Hepatocyte (in vitro differentiated cells): ENCODE data around the gene CEP95. TPM values are rescaled to one million over a fixed set of nuclear protein-coding genes. Genes with fewer than 3 reads are reported as not detected.
"Not testable (repeated sequence)": the region's sequence is repeated elsewhere in the genome, so short reads cannot be mapped to it uniquely, and the experiment has no call there.

Source experiments
- DNase-seq: peaks from one replicate; pipeline ENCODE4 v3.0.0-alpha.2; 2016; ENCODE audit warnings: low spot score
- H2AFZ ChIP-seq: fragments of 200-600 bp; sonication (generic); 2 replicates; pipeline ENCODE4 v1.6.0; 2016; ENCODE audit warnings: antibody characterized with exemption, mild to moderate bottlenecking
- H3K27ac ChIP-seq: fragments of 200-600 bp; sonication (generic); 2 replicates; pipeline ENCODE4 v1.5.1; 2016; ENCODE audit warnings: mild to moderate bottlenecking
- H3K27me3 ChIP-seq: fragments of 200-600 bp; sonication (generic); 2 replicates; pipeline ENCODE4 v1.6.1; 2016
- H3K36me3 ChIP-seq: fragments of 200-600 bp; sonication (generic); replicated peaks from 2 replicates; pipeline ENCODE4 v1.5.1; 2016; ENCODE audit warnings: low read depth; ENCODE audit not compliant: insufficient read depth
- H3K4me1 ChIP-seq: fragments of 200-600 bp; sonication (generic); 2 replicates; pipeline ENCODE4 v1.5.1; 2016; ENCODE audit warnings: mild to moderate bottlenecking, moderate library complexity; ENCODE audit not compliant: insufficient read depth
- H3K4me2 ChIP-seq: fragments of 200-600 bp; sonication (generic); 2 replicates; pipeline ENCODE4 v1.6.0; 2016
- H3K4me3 ChIP-seq: fragments of 200-600 bp; sonication (generic); 2 replicates; pipeline ENCODE4 v1.5.1; 2016; ENCODE audit warnings: mild to moderate bottlenecking
- H3K79me2 ChIP-seq: fragments of 200-600 bp; sonication (generic); 2 replicates; pipeline ENCODE4 v1.6.0; 2017; ENCODE audit warnings: mild to moderate bottlenecking
- H3K9me2 ChIP-seq: fragments of 200-600 bp; sonication (generic); replicated peaks from 2 replicates; pipeline ENCODE4 v1.6.0; 2017; ENCODE audit warnings: mild to moderate bottlenecking; ENCODE audit not compliant: insufficient read depth
- H3K9me3 ChIP-seq: fragments of 200-600 bp; sonication (generic); 2 replicates; pipeline ENCODE4 v1.5.1; 2016; ENCODE audit warnings: low read depth, mild to moderate bottlenecking
- H4K20me1 ChIP-seq: fragments of 200-600 bp; sonication (generic); 2 replicates; pipeline ENCODE4 v1.6.0; 2016; ENCODE audit warnings: mild to moderate bottlenecking; ENCODE audit not compliant: insufficient read depth, poor library complexity, severe bottlenecking
- EZH2 ChIP-seq: fragments of 200-600 bp; sonication (generic); IDR thresholded peaks from 2 replicates; pipeline ENCODE4 v1.6.1; 2016; ENCODE audit warnings: antibody characterized with exemption, mild to moderate bottlenecking, borderline replicate concordance
- EZH2phosphoT487 ChIP-seq: fragments of 200-600 bp; sonication (generic); IDR thresholded peaks from one replicate; pipeline ENCODE4 v1.6.1; 2018; ENCODE audit warnings: antibody characterized with exemption, mild to moderate bottlenecking, low read depth, moderate library complexity; ENCODE audit not compliant: unreplicated experiment, severe bottlenecking
- WGBS: methylation state at CpG from one replicate; pipeline ENCODE4 v1.1.6; 2016; ENCODE audit warnings: low lambda C conversion rate; ENCODE audit errors: missing lambda C conversion rate; 5-methylcytosine and 5-hydroxymethylcytosine counted together
- polyA plus RNA-seq: library from polyadenylated mRNA; unstranded; fragments of >200 nt; fragmentation: Nextera tagmentation; extraction: Ambion mirVana; gene quantifications from 2 replicates; pipeline ENCODE4 v1.2.1, GENCODE V29; 2016
- total RNA-seq: library from RNA; depleted of rRNA; stranded (reverse); fragments of >200 nt; gene quantifications from 2 replicates; pipeline ENCODE4 v1.2.3, GENCODE V29; 2014
- TF ChIP-seq, protein P1 (sequence below): fragments of 200-600 bp; sonication (generic); IDR thresholded peaks from 2 replicates; pipeline ENCODE4 v1.5.1; 2016; ENCODE audit warnings: antibody characterized with exemption, mild to moderate bottlenecking; ENCODE audit not compliant: poor library complexity

CEP95 gene
- total and polyA plus RNA-seq, 2 experiments from 2014 or later: 25.8 to 42.8 TPM

GRCh38 chr17:64466019-64466735 lies 40.6 kb upstream of the CEP95 start:
- Histone ChIP-seq H3K9me3 (no peaks in the 10 kb centered on the region), H2AFZ (no peak overlapping the region), H3K27me3 (no peaks in the 10 kb centered on the region), H3K4me1 (no peaks in the 10 kb centered on the region), H3K79me2 (no peaks in the 10 kb centered on the region), H3K36me3 (no peaks in the 10 kb centered on the region), H3K4me3 (no peak overlapping the region), H4K20me1 (no peaks in the 10 kb centered on the region), H3K4me2 (no peak overlapping the region), H3K27ac (no peak overlapping the region), H3K9me2 (no peaks in the 10 kb centered on the region)
- whole genome bisulfite sequencing: 72% methylated on average over 9 of the region's 9 CpGs
- TF ChIP-seq, protein P1, sequence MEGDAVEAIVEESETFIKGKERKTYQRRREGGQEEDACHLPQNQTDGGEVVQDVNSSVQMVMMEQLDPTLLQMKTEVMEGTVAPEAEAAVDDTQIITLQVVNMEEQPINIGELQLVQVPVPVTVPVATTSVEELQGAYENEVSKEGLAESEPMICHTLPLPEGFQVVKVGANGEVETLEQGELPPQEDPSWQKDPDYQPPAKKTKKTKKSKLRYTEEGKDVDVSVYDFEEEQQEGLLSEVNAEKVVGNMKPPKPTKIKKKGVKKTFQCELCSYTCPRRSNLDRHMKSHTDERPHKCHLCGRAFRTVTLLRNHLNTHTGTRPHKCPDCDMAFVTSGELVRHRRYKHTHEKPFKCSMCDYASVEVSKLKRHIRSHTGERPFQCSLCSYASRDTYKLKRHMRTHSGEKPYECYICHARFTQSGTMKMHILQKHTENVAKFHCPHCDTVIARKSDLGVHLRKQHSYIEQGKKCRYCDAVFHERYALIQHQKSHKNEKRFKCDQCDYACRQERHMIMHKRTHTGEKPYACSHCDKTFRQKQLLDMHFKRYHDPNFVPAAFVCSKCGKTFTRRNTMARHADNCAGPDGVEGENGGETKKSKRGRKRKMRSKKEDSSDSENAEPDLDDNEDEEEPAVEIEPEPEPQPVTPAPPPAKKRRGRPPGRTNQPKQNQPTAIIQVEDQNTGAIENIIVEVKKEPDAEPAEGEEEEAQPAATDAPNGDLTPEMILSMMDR: no peak
- no peak for TF ChIP-seq EZH2
- TF ChIP-seq EZH2phosphoT487: no peak
- DNase-seq: no peak

GRCh38 chr17:64466834-64467233 lies 39.9 kb upstream of the CEP95 start:
- H3K27ac ChIP-seq, H3K9me2 ChIP-seq, H3K4me2 ChIP-seq, H3K4me3 ChIP-seq, H3K36me3 ChIP-seq, H4K20me1 ChIP-seq, DNase-seq, H3K9me3 ChIP-seq, H3K79me2 ChIP-seq, H3K4me1 ChIP-seq, H2AFZ ChIP-seq, H3K27me3 ChIP-seq: not testable (repeated sequence)
- WGBS: 82% methylated on average over 1 of the region's 1 CpG

DNA sequence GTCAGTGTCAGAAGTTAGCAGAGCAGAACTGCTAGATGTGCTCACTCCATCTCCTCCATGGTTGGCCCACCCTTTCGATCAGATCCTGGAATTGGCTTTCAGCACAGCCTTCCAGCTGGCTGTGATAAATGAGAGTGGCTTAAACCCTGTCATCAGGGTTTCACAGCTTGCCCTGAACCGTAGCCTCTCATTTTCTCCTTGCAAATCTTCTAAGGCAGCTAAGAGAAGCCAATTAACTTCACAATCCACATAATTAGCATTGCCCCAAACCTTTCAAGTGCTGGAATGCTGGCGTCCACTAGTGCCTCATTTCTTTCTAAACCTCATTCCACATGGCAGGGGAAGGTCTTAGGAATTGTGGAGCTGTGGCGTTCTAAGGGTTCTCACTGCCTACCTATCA lies 36.2 kb upstream of the CEP95 start:
- Histone ChIP-seq H3K27me3 (no peaks in the 10 kb centered on the region), H3K4me2 (no peak overlapping the region), H3K9me2 (no peaks in the 10 kb centered on the region), H3K79me2 (no peaks in the 10 kb centered on the region), H2AFZ (no peak overlapping the region), H4K20me1 (no peaks in the 10 kb centered on the region), H3K36me3 (no peaks in the 10 kb centered on the region), H3K27ac (no peak overlapping the region), H3K9me3 (no peaks in the 10 kb centered on the region), H3K4me3 (no peak overlapping the region), H3K4me1 (no peaks in the 10 kb centered on the region)
- TF ChIP-seq EZH2 (no peak), EZH2phosphoT487 (no peak)
- TF ChIP-seq, protein P1: no peak
- DNase-seq: no peak
- 57% methylated on average over 4 of the region's 4 CpGs for WGBS

DNA sequence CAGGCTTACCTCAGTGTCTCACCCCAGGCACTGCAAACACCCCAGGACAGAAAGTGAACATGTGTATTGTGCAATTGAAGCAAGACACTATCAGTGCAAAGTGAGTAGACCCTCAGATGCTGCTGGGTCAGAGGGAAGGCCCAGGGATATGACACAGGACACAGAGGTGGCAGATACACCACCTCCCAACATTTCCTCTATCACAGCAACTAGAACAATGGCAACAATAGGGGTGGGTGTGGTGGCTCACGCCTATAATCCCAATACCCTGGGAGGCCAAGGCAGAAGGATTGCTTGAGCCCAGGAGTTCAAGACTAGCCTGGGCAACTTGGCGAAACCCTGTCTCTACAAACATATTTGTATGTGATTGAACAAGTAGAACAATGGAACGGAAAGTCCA lies 35.3 kb upstream of the CEP95 start:
- Histone ChIP-seq H3K27ac (no peak overlapping the region), H3K9me3 (no peaks in the 10 kb centered on the region), H3K36me3 (no peaks in the 10 kb centered on the region), H3K27me3 (no peaks in the 10 kb centered on the region), H4K20me1 (no peaks in the 10 kb centered on the region), H3K9me2 (no peaks in the 10 kb centered on the region), H3K4me3 (no peak overlapping the region), H3K79me2 (no peaks in the 10 kb centered on the region), H3K4me1 (no peaks in the 10 kb centered on the region), H3K4me2 (no peak overlapping the region), H2AFZ (no peak overlapping the region)
- 95% methylated on average over 3 of the region's 3 CpGs for WGBS
- TF ChIP-seq EZH2phosphoT487: no peak
- TF ChIP-seq, protein P1: no peak
- no peak for TF ChIP-seq EZH2
- DNase-seq: no peak
